Measurements from ENCODE around the gene IL2RA. TPM values are rescaled to one million over a fixed set of nuclear protein-coding genes. Genes with fewer than 3 reads are reported as not detected.
"Not testable (repeated sequence)": the region's sequence is repeated elsewhere in the genome, so short reads cannot be mapped to it uniquely, and the experiment has no call there.

The IL2RA gene
- total RNA-seq, 1 donor from 2014 or later = not detected

GRCh38 chr10:5985029-5985428 is 77.1 kb downstream of the IL2RA start:
- no peak for DNase-seq (ENCODE audit: low read depth in 2 of 2)

- no peak for DNase-seq (ENCODE audit: low read depth in 2 of 2)
Observed at GRCh38 chr10:5983774-5984173, 78.4 kb downstream of the IL2RA start.

- no peak for DNase-seq (ENCODE audit: low read depth in 2 of 2)
Observed at GRCh38 chr10:5981529-5981928, 80.6 kb downstream of the IL2RA start.

GRCh38 chr10:5978230-5978489 is 84.0 kb downstream of the IL2RA start:
- peak in 1 of 2 donors; percentile 11 for DNase-seq (ENCODE audit: low read depth in 2 of 2)

GRCh38 chr10:5977471-5978229 is 84.5 kb downstream of the IL2RA start, which contains the start of gene IL15RA:
IL15RA (minus strand) TSS chr10:5977543; CDS start chr10:5977492, 51 bp downstream.
- DNase-seq (ENCODE audit: low read depth in 2 of 2) = peak; percentile 89 to 92

GRCh38 chr10:5976512-5977470 is 85.4 kb downstream of the IL2RA start:
- peak; percentile 67 to 69 for DNase-seq (ENCODE audit: low read depth in 2 of 2)

- peak; percentile 54 to 71 for DNase-seq (ENCODE audit: low read depth in 2 of 2)
Observed at GRCh38 chr10:5975641-5976473, 86.3 kb downstream of the IL2RA start.

GRCh38 chr10:5973069-5973468 is 89.1 kb downstream of the IL2RA start:
- DNase-seq (ENCODE audit: low read depth in 2 of 2) = no peak

- DNase-seq (ENCODE audit: low read depth in 2 of 2) = peak in 1 of 2 donors; percentile 13
Observed at GRCh38 chr10:5971886-5972285, 90.3 kb downstream of the IL2RA start.

DNA sequence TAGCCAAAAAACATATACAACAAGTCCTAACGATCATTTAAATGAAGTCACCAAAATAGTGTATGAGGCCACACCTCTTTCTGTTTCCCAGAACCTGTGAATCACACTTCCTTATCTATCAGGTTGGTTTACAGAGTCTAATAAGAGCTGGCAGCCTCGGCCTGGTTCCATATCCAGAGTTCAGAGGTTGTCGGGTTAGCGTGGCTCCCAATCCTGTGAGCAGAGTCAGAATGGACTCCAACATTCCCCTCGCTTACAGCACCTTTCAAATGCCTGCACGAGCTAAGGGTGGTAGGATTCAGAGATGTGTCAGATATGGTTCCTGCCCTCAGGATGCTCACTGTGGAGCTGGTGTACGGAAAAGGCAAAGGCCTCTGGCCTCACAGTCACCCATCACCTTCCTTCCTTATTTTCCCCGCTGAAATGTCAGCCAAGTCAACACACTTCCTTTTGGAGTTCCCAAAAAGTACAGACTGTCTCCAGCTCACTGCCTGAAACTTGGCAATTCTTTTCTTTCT is 90.8 kb downstream of the IL2RA start:
- DNase-seq (ENCODE audit: low read depth in 2 of 2) = peak; percentile 73 to 77

DNA sequence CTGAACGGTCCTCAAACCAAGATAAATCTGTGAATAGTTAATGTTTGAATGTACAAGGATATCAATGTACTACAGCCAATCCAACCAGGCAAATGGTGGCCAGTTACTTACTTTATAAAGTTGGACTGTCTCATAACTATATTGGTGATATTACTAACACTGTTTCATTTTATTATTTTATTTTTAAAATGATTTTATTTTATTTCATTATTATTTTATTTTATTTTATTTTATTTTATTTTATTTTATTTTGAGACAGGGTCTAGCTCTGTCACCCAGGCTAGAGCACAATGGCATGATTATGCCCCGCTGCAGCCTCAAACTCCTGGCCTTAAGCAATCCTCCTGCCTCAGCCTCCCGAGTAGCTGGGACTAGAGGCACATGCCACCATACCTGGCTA is 91.6 kb downstream of the IL2RA start:
- DNase-seq (ENCODE audit: low read depth in 2 of 2) = no peak

DNA sequence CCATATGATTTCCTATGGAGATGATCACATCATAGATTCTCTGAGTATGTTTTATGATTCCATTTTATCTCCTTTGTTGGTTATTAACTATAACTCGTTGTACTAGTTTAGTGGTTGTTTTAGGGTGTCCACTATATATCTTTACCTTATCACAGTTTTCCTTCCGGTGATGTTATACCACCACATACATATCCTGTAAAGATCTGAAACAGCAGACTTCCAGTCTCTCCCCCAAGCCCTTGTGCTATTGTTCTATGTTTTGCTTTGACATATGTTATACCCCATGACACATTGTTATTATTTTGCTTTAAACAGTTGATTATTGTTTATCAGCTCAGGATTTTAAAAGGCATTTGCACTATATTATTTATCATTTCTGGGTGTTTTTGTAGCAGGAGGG is 92.1 kb downstream of the IL2RA start:
- no peak for DNase-seq (ENCODE audit: low read depth in 2 of 2)

DNA sequence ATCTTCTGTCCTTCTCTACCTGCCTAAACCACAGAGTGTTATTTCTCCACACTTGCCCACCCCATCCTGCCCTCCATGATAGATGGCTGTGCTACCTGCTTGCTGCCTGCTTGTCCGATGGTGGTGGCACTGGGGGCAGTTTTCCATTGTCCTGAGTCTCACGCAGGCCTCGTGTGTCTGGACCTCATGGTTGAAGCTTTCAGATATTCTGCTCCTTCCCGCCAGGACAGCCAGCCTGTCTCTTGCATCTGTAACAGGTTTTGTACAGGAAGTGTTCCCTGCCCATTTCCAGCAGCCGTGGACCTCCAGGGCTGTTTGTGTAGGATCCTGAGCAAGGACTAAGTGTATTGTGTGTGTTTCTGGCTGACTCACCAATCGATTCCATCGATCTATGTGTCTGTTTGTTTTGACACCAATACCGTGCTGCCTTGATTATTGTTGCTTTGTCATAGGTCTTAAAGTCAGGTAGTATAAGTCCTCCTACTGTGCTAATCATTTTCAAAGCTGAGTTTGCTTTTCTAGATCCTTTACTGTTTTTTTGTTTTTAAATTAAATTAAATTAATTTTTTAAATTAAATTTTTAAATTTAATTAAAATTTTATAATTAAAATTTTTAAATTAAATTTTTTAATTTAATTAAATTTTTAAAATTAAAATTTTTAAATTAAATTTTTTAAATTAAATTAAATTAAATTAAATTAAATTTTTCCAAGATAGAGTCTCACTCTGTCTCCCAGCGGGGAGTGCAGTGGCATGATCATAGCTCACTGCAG is 93.3 kb downstream of the IL2RA start:
- DNase-seq (ENCODE audit: low read depth in 2 of 2) = no peak

- DNase-seq (ENCODE audit: low read depth in 2 of 2) = no peak
Observed at GRCh38 chr10:5968037-5968680, 94.0 kb downstream of the IL2RA start.

GRCh38 chr10:5965266-5965665 is 96.9 kb downstream of the IL2RA start:
- no peak for DNase-seq (ENCODE audit: low read depth in 2 of 2)

- no peak for DNase-seq (ENCODE audit: low read depth in 2 of 2)
Observed at GRCh38 chr10:5964736-5965135, 97.4 kb downstream of the IL2RA start.

DNA sequence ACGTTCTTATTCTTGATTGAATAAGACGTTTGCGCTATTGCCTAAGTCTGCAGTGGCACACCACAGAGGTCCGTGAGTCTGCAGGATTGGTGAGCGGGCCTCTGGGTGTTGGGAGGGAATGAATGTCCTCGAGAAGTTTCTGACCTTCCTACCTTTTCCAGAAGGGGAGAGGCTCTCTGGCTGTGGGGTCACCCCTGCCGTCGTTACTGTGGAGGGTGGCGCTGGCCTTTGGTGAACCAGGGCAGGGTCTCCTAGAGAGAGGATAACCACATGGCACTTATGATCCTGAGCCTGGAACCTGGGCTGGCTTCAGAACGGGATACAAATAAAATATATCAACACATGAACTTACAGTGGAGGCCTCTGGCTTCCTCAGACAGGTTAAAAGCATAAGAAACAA is 98.6 kb downstream of the IL2RA start:
- no peak for DNase-seq (ENCODE audit: low read depth in 2 of 2)

DNA sequence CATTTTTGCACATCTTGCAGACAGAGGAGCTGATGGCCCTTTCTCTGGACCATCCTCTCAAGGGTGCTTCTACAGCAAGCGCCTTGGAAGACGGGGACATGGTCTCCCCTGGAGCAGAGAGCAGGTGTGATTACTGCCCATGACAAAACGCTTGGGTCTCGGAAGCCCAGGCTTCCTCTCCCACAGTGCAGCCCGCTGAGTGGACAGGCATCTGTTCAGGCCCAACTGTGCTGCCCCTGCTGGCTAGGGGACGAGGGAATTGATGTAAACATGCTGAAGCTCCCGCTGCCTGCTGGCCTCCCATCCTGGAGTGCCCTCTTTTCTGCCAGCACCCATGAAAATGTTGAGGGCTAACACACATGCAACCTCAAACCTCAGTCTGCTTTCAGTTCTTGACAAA is 99.1 kb downstream of the IL2RA start:
- DNase-seq (ENCODE audit: low read depth in 2 of 2) = no peak

- not testable (repeated sequence) for DNase-seq (ENCODE audit: low read depth in 2 of 2)
Observed at GRCh38 chr10:5962358-5962940, 99.7 kb downstream of the IL2RA start.
